GM12878 (cell line): ENCODE results near the gene MSL1. TPM values are rescaled to one million over a fixed set of nuclear protein-coding genes. Genes with fewer than 3 reads are reported as not detected.

Experiments used
- CBFB ChIP-seq: IDR thresholded peaks from 2 replicates; pipeline ENCODE4 v1.6.1; 2016; ENCODE audit warnings: antibody characterized with exemption, low read depth
- E2F8 ChIP-seq: fragments of 450-650 bp; IDR thresholded peaks from 2 replicates; pipeline ENCODE4 v1.6.1; 2018; ENCODE audit warnings: mild to moderate bottlenecking, low read depth, moderate library complexity; ENCODE audit not compliant: partially characterized antibody
- IRF5 ChIP-seq: fragments of 450-650 bp; IDR thresholded peaks from 2 replicates; pipeline ENCODE4 v1.6.1; 2017; ENCODE audit warnings: borderline replicate concordance
- KDM1A ChIP-seq: fragments of 200-600 bp; sonication (generic); IDR thresholded peaks from 2 replicates; pipeline ENCODE4 v1.6.1; 2016; ENCODE audit warnings: borderline replicate concordance
- MTA3 ChIP-seq: IDR thresholded peaks from 2 replicates; pipeline ENCODE4 v1.6.1; 2012; ENCODE audit warnings: low read length, inconsistent platforms, borderline replicate concordance
- PML ChIP-seq: IDR thresholded peaks from 2 replicates; pipeline ENCODE4 v1.6.1; 2012; ENCODE audit warnings: low read length, inconsistent platforms
- SP1 ChIP-seq: IDR thresholded peaks from one replicate; pipeline ENCODE4 v1.6.1; 2011; ENCODE audit warnings: low read depth, low read length
- TBL1XR1 ChIP-seq: IDR thresholded peaks from 2 replicates; pipeline ENCODE4 v1.6.1; 2012; ENCODE audit warnings: low read depth, low read length, improper control_type of control experiment
- polyA plus RNA-seq, 11 experiments: library from polyadenylated mRNA; depleted of rRNA in 4 of 11; unstranded in 6 of 11; stranded (reverse) in 5 of 11; fragments of >200 nt; fragmentation: Nextera tagmentation in 4 of 11; fragmentation: Illumina TruSeq in 1 of 11; extraction: Ambion mirVana in 4 of 11; extraction: Trizol in 1 of 11; gene quantifications; 1 replicate in 1 of 11; 2 replicates in 10 of 11; pipeline versions ENCODE4 v1.2.1 to v1.2.3, GENCODE V29; 2011 to 2016; ENCODE audit warnings: inconsistent platforms in 2 of 11, missing spikeins in 2 of 11, low read depth in 1 of 11
- total RNA-seq, 4 experiments: library from RNA; depleted of rRNA in 3 of 4; stranded (reverse); fragments of >200 nt in 3 of 4; fragmentation: Illumina TruSeq in 1 of 4; extraction: Trizol in 1 of 4; gene quantifications; 2 replicates each; pipeline versions ENCODE4 v1.2.1 to v1.2.3, GENCODE V29; 2013 to 2021

The MSL1 gene
- total and polyA plus RNA-seq, 10 of the 15 experiments (the other 5 are each of a cell fraction or from before 2014, with no cell fraction given), result 6.1 to 95.2 (median 51.8) TPM

- TF ChIP-seq KDM1A, result no peak
- no peak for TF ChIP-seq SP1
- no peak for TF ChIP-seq CBFB
- no peak for TF ChIP-seq MTA3
- no peak for TF ChIP-seq PML
- TF ChIP-seq TBL1XR1, result no peak
- no peak for TF ChIP-seq IRF5
- no peak for TF ChIP-seq E2F8
Measured at GRCh38 chr17:40090237-40091119, 31.3 kb upstream of the MSL1 start (continued).
